Superior temporal gyrus (tissue), 1 donor: ENCODE data around the gene RAX.

Experiments used
- DNase-seq: peaks from one replicate; pipeline ENCODE4 v3.0.0-alpha.2; 2016; ENCODE audit errors: extremely low spot score

RAX gene

DNA sequence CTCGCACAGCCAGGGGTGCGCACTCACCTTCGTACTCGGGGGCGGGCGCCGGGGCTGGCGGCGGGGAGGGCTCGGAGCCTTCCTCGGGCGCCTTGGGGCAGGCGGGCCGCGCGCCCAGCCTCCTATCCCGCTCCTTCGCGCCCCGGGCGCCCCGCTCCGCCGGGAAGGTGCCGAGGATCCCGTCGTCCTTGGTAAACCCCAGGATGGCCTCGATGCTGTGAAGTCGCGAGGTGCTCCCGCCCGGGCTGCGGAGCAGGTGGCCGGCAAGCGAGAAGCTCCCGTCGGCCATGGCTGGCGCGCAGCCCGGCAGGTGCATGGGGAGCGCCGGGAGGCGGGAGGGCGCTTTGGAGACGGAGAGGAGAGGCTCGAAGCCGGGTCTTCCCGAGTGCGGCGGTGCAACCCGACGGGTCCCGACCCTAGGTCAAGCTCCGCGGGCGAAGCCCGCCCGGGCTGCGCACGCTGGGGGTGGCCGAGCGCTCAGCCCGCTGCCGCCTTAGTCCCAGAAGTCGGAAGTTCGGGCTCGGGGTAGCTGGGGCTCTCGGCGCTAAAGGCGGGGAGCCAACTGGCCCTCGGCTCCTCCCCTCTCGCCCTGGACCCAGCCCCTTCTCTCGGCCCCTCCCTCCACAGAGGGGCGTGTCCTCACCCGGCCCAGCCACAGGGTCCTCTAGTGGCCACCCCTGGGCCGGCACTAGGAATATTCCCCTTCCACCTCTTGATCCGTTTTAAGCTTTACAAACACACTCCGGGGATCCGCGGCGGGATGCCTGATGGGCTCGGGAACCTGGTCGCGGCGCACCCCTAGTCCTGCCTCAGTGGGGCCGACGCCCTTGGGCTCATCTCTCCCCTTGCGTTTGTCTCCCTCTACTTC, at the start of gene RAX:
RAX (minus strand) TSS at position 564 of the 868 bp plus-strand sequence; CDS start at position 316, 248 bp downstream.
- DNase-seq = no peak

DNA sequence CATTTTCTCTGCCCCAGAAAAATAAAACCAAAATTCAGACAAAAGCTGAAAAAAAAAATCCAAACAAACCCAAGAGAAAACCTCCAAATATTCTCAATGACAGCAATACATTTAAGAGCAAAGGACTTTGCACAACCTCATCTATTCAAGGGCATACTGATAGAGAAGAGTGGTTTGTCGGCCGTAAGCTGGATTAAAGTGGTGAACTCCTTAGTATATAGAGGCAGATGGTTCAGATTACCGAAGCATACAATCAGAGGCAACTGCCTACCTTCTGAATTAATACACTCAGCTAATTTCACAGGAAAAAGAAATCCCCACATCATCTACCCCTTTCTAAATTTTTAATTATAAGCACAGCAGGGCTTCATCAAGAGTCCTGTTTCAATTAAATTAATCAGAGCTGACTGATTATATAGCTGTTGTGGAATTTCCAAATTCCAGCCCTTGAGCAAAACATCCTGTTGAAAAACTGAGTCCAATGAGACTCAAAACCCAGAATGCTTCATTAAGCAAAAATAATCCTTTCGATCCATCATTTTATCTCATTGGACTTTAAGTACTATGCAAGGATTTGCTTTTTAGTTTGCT, 45.3 kb upstream of the RAX start, which contains the start of gene CPLX4:
CPLX4 (minus strand) TSS at position 190 of the 591 bp plus-strand sequence; CDS start at position 3, 187 bp downstream.
- DNase-seq = no peak

DNA sequence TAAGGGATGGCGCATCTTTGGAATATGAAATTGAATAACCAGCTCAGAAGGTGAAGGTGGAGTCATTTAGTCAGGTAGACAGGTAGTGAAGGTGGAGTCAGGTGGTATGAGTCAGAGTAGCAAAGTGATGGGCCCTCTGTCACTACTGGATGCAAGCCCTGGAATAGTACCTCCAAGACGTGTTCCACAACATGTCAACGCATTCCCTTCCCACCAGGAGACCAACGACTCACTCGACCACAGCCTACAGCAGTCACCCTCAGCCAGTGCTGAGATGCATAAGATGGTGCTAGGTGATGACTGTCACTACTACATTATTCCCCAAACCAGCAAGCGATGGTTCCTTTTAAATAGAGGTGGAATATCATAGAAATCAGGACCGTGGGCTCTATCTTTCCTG, 38.4 kb upstream of the RAX start:
- no peak for DNase-seq

DNA sequence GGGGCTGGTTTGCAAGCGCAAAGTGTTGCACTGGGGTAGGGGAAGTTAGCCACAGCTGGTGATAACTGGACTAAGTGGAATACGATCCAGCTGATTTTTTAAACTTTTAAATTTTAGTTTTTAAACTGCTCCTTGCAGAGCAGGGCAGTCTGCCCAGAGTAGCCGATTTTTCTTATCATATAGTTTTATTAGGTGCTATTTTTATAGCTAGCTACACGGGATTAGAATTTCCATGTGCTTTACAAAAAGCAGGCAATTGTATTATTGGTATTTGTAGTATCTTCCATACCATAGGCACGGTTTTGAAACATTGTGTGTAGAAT, 35.6 kb upstream of the RAX start:
- DNase-seq = no peak

DNA sequence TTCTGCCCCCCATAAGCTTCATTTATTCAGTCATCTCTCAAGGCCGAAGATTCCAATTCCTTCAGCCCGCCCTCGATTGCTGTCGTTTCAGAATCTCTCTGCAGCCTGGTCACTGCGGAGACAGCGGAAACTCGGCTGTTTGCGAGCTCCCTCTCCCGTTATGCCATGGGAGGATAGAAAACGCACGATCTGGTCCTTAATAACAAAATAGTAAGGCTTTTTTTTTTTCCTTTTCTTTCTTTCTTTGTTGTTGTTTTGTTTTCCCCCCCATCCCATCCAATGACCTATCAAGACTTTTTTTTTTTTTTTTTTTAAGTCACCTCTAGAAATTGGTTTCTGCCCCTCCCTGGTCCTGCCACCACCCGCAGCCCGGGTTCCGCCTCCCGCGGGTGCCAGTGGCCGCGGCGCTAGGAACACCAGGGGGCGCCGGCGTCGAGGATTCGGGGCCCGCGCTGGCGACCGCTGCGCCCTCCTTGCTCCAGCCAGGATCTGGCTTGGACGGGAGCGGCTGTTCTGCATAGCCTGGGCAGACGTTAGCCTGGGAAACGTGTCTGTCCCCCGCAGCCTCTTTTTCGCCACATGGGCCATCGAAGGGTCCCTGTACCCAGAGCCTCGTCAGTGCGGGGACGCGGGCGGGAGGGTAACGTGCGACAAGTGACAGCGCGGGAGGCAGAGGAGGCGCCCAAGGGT, 35.1 kb upstream of the RAX start:
- peak; percentile 53 for DNase-seq

DNA sequence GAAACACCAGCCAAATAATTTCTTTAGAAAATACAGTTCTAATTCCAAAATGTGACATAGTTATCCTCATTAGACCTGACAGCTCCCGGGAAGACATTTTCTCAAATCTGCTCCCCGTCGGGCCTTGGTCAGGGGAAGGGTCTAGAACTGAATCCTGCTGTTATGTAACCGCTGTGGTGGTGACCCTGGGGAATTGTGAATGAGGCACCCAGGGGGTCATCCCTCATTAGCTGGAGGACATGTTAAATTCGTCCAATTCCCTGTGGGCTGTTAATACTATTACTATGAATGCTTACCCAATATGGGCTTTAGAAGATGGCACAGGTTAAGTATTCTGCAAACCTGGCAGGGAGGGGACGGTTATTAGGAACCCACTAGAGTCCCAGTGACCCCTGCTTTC, 33.4 kb upstream of the RAX start:
- DNase-seq = no peak

DNA sequence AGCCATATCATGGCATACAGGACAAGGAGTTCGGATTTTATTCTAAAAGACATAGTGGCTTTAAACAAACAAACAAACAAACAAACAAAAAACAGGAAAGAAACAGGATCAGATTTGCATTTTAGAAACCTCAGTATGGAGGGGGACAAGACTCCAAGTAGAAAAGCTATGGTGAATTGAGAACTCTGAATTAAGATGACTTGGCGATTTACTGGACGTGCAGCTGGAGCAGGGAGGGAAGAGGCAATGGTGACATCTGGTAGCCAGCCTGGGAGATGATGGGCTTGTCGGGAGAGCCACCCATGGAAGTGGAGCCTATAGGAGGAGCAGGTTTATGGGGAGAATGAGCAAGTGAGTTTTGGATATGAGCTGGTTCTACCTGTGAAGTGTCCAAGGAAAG, 32.0 kb upstream of the RAX start:
- DNase-seq = no peak

DNA sequence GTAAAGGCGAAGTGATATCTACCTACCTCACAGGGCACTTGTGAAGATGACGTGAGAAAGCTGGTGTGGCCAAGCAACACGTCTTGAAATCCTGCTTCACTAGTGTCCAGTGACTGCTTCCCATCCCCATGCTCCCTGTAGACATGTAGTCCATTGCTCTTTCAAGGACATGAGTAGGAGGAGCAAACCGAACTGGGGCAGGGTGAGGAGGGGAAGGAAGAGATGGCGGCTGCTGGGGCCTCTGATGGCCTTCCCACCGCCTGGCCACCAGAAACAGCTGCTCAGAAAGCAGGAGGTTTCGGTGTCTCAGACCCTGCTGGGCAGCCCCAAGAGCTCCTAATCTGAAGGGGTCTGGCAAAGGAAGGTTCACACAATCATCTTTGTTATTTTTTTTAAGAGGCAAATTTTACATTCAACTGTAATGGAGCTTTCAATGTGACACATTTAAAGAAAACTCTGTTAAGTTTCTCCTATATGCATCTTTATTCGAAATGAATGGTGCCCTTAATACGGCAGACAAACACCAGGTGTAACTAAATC, 30.5 kb upstream of the RAX start:
- DNase-seq = no peak

DNA sequence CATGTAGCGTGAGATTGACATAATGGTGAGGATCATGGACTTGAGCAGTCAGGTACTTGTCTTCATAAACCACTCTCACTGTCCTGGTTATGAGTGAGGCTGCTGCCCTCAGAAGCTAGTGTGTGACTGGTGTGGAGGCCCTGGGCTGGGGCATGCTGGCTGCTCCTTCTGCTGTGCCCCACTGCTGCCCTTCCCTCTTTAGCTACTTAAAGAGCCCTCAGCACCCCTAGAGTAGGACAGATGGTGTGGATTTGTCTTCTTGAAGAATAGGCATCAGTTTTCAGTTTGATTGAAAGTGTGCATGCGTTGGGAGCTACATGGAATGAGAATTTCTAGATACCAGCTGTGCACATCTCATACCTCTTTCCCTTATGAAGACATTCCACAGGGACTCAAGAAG, 29.8 kb upstream of the RAX start:
- DNase-seq = no peak

DNA sequence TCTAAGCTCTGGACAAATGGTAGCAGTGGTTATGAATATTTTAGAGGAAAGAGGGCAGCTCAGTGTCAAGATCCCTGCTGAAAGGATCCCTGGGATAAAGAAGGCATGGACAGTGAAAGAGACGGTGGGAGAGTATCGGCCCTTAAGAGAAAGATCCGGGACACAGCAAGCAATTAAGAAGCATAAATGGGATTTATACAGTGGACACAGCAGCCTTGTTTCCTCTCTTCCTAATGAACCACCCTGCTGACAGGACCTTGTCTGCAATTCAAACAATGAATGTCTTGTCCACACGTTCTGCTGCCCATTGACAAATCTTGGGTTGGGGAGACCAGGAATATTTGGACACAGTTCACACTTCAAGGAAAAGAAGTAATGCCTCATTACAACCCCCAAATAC, 28.7 kb upstream of the RAX start:
- no peak for DNase-seq

DNA sequence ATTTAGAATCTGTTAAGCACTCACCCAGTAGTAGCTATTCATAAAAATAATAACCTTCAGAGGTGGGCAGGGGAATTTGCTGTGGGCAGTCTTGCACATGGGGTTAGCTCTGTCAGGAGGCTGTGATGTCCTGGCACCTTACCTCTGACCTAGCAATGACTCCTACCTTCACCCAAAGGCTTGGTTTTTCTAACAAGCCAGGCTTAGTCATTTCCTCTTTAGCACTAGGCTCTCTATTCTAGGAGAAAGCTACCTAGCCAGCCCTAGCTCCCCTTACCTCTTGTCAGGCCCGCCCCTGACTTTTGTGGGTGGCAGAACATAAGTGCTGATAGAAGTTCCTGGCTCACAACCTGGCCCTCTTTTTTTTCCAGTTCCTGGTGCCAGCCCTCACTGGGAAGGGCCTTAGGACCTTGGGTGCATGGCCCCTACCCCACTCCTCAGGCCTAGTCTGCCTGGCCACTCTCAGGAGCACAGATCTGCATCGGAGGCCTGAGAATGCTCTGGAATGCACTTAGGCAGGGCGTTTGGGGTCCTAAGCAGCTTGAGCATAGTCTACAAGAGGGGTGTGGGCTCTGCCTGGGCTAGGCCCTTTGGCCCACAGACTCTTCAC, 27.5 kb upstream of the RAX start:
- DNase-seq = no peak

DNA sequence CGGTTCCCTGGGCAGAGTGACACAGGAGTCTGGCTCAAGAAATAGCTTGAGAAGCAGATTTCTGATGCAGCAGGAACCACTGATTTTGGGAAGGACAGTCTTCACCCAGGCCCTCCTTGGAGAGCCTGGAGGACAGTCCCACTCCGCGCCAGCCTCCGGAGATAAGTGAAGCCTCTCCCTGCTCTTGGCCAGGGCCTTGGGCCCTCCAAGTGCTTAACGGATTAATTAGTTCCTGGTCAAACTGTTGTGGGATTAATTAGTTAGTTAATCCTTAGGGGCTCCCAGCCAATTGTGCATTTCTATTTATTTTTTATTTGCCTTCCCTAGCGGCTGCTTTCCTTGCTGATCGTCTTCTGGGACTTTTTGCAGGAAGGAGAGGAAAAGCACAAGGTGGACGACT, 25.6 kb upstream of the RAX start:
- DNase-seq = no peak

DNA sequence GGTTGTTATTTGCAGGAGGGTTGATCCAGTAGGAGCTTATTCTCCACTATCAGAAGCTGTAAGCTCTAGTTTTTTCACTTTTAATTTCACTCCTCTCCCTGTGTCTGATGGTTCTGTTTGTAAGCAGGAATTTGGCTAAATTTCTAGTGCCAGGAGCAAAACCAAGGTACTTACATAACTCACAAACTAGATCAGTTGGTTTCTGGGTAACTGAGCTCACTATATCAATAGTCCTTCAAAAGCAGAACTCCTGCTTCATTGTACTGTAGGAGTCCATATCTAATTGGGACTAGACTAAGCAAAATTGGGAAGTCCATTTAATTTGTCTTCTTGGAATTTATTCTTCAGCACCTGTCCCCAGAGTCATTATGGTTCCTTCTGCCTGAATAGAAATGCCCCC, 20.1 kb upstream of the RAX start:
- no peak for DNase-seq

DNA sequence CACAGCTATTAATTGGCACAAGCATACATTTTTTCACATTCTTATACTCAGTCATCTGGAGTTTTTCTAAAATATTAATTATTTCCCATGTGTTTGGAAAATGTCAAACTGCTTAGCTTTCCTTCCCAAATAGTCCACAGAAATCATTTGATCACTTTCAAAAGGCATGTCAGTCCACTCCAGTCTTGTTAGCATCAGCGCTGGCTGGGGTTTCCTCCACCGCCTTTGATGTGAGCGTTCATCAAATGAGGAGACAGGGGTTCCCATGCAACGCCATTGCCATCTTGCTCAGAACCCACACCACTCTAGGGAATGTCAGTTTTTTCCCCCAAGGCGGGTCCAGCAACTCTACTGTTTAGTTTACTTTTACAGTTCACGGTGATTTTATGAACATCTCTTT, 13.1 kb upstream of the RAX start:
- DNase-seq = no peak

DNA sequence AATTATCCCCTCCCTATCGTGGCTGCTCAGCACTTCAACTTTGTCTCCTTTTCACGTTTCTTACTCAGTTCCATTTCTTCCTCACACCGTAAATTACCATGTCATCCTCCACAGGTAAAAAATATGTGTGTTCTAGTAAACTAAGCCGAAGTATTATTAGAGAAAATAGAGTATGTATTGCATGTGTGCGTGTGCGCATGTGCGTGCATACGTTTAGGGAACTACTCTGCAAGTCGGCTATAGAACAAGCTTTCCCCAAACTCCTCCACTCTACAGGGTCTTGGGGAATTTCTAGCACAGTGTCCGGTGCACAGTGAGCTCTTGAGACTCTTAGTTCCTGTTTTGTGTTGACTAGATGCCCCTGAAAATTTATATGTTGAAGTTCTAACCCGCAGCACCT, 9.1 kb upstream of the RAX start:
- no peak for DNase-seq

DNA sequence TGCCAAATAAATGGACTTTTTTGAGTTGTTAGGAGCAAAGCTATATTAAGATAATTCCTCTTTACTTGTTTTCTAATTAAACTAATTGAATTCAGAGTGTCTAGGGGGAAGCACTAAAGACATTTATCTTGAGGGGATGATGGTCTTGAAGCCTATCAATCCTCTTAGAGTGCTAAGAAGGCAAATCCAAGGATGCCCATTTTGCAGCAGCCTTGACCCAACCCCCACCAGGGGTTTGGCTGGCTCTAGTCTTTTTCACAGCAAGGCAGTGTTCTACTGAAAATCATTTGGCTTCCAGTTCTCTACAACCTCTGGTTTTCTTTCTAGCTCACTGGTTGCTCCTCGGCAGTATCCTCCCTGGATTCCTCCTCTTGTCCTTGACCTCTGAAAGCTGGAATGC, 6.5 kb upstream of the RAX start:
- DNase-seq = no peak

DNA sequence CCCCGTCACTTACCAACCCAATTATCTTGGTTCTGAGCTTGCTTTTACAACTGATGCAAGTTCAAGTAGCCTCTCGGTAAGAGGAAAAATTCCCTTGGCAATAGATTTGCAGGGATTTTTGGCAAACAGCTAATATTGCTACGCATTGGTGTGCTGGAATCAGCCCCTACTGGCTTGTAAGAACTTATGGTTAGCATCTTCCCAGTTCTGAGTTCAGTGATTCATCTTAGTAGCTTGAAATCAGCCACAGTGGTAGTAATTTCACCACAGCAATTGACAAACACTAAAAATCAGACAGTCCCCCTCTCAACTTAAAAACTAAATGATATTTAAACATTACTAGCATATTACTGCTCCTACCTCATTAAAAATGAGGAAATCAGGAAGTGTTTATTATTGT, 5.9 kb upstream of the RAX start:
- DNase-seq = no peak

DNA sequence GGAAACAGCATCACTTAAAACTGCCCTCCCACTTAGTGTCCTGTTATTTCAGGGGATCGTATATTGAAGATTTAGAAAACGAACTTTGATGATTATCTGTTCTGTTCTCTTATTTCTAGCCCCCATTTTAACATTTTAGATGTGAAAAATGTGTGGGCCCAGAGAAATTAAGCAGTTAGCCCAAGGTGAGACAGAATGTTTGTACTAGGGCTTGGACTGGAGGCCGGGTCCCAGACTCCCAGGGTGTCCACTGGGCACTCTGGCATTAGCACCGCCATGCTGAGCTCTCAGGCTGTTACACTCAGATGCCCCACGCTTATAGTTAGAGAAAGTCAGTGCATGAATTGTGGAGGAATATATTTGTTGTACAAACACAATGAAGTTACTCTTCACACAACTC, 5.5 kb upstream of the RAX start:
- DNase-seq = no peak

DNA sequence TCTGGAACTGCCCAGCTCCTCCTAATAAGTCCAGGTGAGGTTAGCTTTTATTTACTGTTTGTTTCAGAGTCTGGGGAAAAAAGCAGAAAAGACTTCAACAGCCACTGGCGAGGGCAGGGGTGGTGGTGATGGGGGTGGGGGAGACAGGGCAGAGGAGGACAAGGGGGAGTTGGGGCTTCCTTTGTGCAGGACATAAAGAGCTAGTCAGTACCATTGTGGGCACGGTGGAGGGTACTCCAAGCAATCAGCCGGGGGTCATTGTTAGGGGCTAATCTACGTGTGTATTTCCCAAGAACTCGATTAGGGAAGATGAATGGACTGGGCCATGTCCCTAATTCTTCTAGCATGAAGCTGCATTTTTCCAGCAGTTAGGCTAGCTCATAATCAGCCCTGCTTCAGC, 2.8 kb upstream of the RAX start:
- no peak for DNase-seq

DNA sequence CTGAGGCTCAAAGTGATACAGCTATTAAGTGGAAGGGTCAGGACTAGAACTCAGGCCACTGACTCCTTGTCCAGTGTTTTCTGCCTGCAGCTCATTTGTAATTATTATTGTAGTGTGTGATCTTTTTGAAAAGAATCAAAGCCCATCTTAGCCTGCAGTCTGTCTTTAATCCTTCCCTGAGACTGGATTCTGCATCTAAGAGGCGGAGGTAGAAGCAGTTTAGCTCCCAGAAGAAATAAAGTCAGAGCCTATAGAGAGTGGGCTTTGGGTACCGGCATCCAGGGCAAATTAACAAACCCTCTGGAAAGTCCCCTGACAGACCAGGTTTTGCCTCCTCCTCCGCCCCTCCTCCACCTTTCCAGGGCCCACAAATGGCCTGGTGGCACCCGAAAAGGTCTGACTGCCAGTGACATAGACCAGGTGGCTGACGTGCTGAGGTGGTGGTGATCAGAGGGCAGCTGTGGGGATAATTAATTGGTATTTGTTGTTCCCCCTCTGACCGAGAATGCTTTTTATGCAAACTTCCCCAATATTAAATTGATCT, 2.2 kb upstream of the RAX start:
- DNase-seq = no peak

DNA sequence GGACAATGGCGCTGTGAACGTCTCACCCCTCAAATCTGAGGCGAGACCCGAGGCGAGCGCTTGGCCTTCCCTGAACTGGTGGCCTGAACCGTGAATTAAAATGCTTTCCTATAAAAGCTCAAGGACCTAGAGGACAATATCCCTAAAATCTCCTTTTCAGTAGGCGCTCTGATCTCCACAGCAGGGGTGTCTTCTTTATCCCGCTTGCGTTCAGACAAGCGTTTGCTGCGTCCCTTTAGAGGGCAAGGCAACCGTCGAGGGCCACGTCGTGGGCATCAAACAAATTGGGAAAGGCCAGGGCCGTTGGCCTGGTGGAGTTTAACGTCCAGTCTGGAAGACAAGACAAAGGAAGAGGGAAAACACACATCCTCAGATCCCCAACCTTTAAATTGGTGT, 1.3 kb upstream of the RAX start:
- DNase-seq = no peak
